Measurements from ENCODE around the gene ADAMTSL1. TPM values are rescaled to one million over a fixed set of nuclear protein-coding genes. Genes with fewer than 3 reads are reported as not detected.

ADAMTSL1 gene
- total RNA-seq, 1 experiment from 2014 or later: 0.94 TPM

- TF ChIP-seq MLX (CRISPR knock-in tag; IDR thresholded peaks at IDR 0.05) (no peak), ZNF396 (CRISPR knock-in tag; IDR thresholded peaks at IDR 0.05; ENCODE audit: borderline replicate concordance) (no peak)
Measured at GRCh38 chr9:18910435-18910834, 436.5 kb downstream of the ADAMTSL1 start (continued).

GRCh38 chr9:18910916-18911315, 437.0 kb downstream of the ADAMTSL1 start:
- CTCF ChIA-PET: interaction anchor here (1.0 to 1.1 kb wide), 2 partner anchors 138 to 554 kb away, joined by 3 read pairs; partner anchors contain the start of gene RRAGA
- peaks cover 5% of the 10 kb centered on the region; the same call in 1 of the 2 replicates for H3K9me3 Mint-ChIP-seq
- DNase-seq (ENCODE audit: low spot score): no peak
- ATAC-seq: no peak
- peaks cover 27% of the 10 kb centered on the region for H3K4me1 Mint-ChIP-seq
- no peaks in the 10 kb centered on the region for H3K27me3 Mint-ChIP-seq (ENCODE audit: low read depth)
- POLR2A ChIA-PET: no interaction called here
- H3K27ac Mint-ChIP-seq: 0 out of 2 replicates have a peak overlapping the region, but pooled peaks have one; percentile 18
- H3K36me3 Mint-ChIP-seq: no peaks in the 10 kb centered on the region
- H3K4me3 Mint-ChIP-seq: no peak overlapping the region
- TF ChIP-seq ZNF232 (CRISPR knock-in tag; IDR thresholded peaks at IDR 0.05): no peak
- no peak for TF ChIP-seq CREM (CRISPR knock-in tag; IDR thresholded peaks at IDR 0.05)
- TF ChIP-seq ESRRA (CRISPR knock-in tag; IDR thresholded peaks at IDR 0.05; ENCODE audit: borderline replicate concordance): no peak
- no peak for TF ChIP-seq FOXJ3 (CRISPR knock-in tag; IDR thresholded peaks at IDR 0.05; ENCODE audit: borderline replicate concordance)
- TF ChIP-seq MLX (CRISPR knock-in tag; IDR thresholded peaks at IDR 0.05): no peak
- no peak for TF ChIP-seq CTCF (IDR thresholded peaks at IDR 0.05)
- no peak for TF ChIP-seq NFE2L1 (CRISPR knock-in tag; IDR thresholded peaks at IDR 0.05)
- TF ChIP-seq ZBTB43 (CRISPR knock-in tag; IDR thresholded peaks at IDR 0.05): no peak
- TF ChIP-seq ZNF396 (CRISPR knock-in tag; IDR thresholded peaks at IDR 0.05; ENCODE audit: borderline replicate concordance): no peak
- TF ChIP-seq E2F1 (CRISPR knock-in tag; IDR thresholded peaks at IDR 0.05): no peak
- no peak for TF ChIP-seq E2F4 (CRISPR knock-in tag; IDR thresholded peaks at IDR 0.05; ENCODE audit: borderline replicate concordance, low read depth)
- no peak for TF ChIP-seq CBFB (CRISPR knock-in tag; IDR thresholded peaks at IDR 0.05; ENCODE audit: low read depth)
- TF ChIP-seq ZNF423 (CRISPR knock-in tag; IDR thresholded peaks at IDR 0.05): no peak

GRCh38 chr9:18911714-18912342, 437.9 kb downstream of the ADAMTSL1 start:
- Mint-ChIP-seq H3K9me3 (peaks cover 12% of the 10 kb centered on the region), H3K36me3 (no peaks in the 10 kb centered on the region), H3K4me1 (peaks cover 27% of the 10 kb centered on the region), H3K27me3 (ENCODE audit: low read depth) (no peaks in the 10 kb centered on the region), H3K27ac (0 out of 2 replicates have a peak overlapping the region, but pooled peaks have one; percentile 23), H3K4me3 (no peak overlapping the region)
- ChIA-PET POLR2A (no interaction called here), CTCF (interaction anchor here (0.6 kb wide), 1 partner anchor 304 kb away, joined by 4 read pairs; no protein-coding TSS in a partner anchor)
- ATAC-seq: peak; percentile 64
- DNase-seq (ENCODE audit: low spot score): no peak
- TF ChIP-seq PREB (CRISPR knock-in tag; IDR thresholded peaks at IDR 0.05; ENCODE audit: borderline replicate concordance): no peak
- TF ChIP-seq PRDM15 (CRISPR knock-in tag; IDR thresholded peaks at IDR 0.05): 0 out of 2 replicates have a peak, but pooled peaks have one; percentile 13
